ENCODE measurements around the gene COL13A1.

- no peak for TF ChIP-seq POLR2A (IDR thresholded peaks at IDR 0.05)
- TF ChIP-seq EP300 (IDR thresholded peaks at IDR 0.05), result no peak
- TF ChIP-seq CTCF (IDR thresholded peaks at IDR 0.05), result no peak
- no peak for TF ChIP-seq POLR2AphosphoS5 (IDR thresholded peaks at IDR 0.05)
Observed at GRCh38 chr10:69807122-69807521, 5.4 kb downstream of the COL13A1 start.

Measured in upper lobe of left lung (tissue), 4 donors.